Keratinocyte (primary cell): ENCODE measurements around the gene CDON. TPM values are rescaled to one million over a fixed set of nuclear protein-coding genes. Genes with fewer than 3 reads are reported as not detected.

ENCODE experiments used
- DNase-seq: peaks from one replicate; pipeline ENCODE4 v3.0.0-alpha.2; 2011; ENCODE audit warnings: low read depth, missing footprints, low spot score
- FAIRE-seq: peaks from 2 replicates; lab custom pipeline; 2011; peaks lifted over from hg19 to GRCh38; lab: Jason Lieb, UNC
- H2AFZ ChIP-seq: 2 replicates; pipeline ENCODE4 v1.6.0; 2012; ENCODE audit warnings: low read length, control low read depth, inconsistent platforms; ENCODE audit not compliant: control insufficient read depth
- H3K27ac ChIP-seq: 2 replicates; pipeline ENCODE4 v1.5.1; 2011; ENCODE audit warnings: low read length; ENCODE audit not compliant: control insufficient read depth, insufficient read depth
- H3K27me3 ChIP-seq: 3 replicates; pipeline ENCODE4 v1.6.0; 2011; ENCODE audit warnings: low read length; ENCODE audit not compliant: control insufficient read depth, insufficient read depth; ENCODE audit errors: extremely low read depth
- H3K36me3 ChIP-seq, 2 experiments: 2 replicates in 1 of 2; 3 replicates in 1 of 2; pipeline ENCODE4 v1.5.1; 2011; ENCODE audit warnings: low read length in 2 of 2, mild to moderate bottlenecking in 1 of 2; ENCODE audit not compliant: control insufficient read depth in 2 of 2, insufficient read depth in 2 of 2; ENCODE audit errors: extremely low read depth in 1 of 2
- H3K4me1 ChIP-seq: 3 replicates; pipeline ENCODE4 v1.5.1; 2011; ENCODE audit warnings: low read length; ENCODE audit not compliant: control insufficient read depth, insufficient read depth; ENCODE audit errors: extremely low read depth
- H3K4me2 ChIP-seq: 3 replicates; pipeline ENCODE4 v1.6.0; 2011; ENCODE audit warnings: low read depth, low read length; ENCODE audit not compliant: control insufficient read depth, insufficient read depth; ENCODE audit errors: extremely low read depth
- H3K4me3 ChIP-seq, 3 experiments: fragments of 200-600 bp in 1 of 3; sonication (generic) in 1 of 3; 2 replicates in 2 of 3; 3 replicates in 1 of 3; pipeline ENCODE4 v1.5.1; 2011 to 2016; ENCODE audit warnings: low read length in 3 of 3, mild to moderate bottlenecking in 3 of 3, control low read depth in 2 of 3, inconsistent platforms in 1 of 3, low read depth in 1 of 3, mixed read lengths in 1 of 3, mixed run types in 1 of 3, moderate library complexity in 1 of 3; ENCODE audit not compliant: control insufficient read depth in 2 of 3, insufficient read depth in 2 of 3; ENCODE audit errors: extremely low read depth in 1 of 3
- H3K79me2 ChIP-seq: 2 replicates; pipeline ENCODE4 v1.6.0; 2012; ENCODE audit warnings: low read length; ENCODE audit not compliant: control insufficient read depth, insufficient read depth
- H3K9ac ChIP-seq: 3 replicates; pipeline ENCODE4 v1.6.0; 2011; ENCODE audit warnings: low read length; ENCODE audit not compliant: control insufficient read depth, insufficient read depth; ENCODE audit errors: extremely low read depth
- H3K9me1 ChIP-seq: 3 replicates; pipeline ENCODE4 v1.6.0; 2011; ENCODE audit warnings: low read length; ENCODE audit not compliant: control insufficient read depth, insufficient read depth; ENCODE audit errors: extremely low read depth
- H3K9me3 ChIP-seq: 2 replicates; pipeline ENCODE4 v1.5.1; 2012; ENCODE audit warnings: low read depth, low read length; ENCODE audit not compliant: control insufficient read depth
- H4K20me1 ChIP-seq: 3 replicates; pipeline ENCODE4 v1.6.0; 2011; ENCODE audit warnings: low read length; ENCODE audit not compliant: control insufficient read depth, insufficient read depth; ENCODE audit errors: extremely low read depth
- EZH2 ChIP-seq: IDR thresholded peaks from one replicate; pipeline ENCODE4 v1.6.1; 2012; ENCODE audit warnings: inconsistent platforms, mild to moderate bottlenecking, low read length, moderate library complexity
- dilution Hi-C: fragments of 300-500 bp; cut with MboI; formaldehyde crosslinking; loops from one replicate; pipeline ENCODE4 v1.7.0; 2020; ENCODE audit warnings: low sequenced_read_pairs; ENCODE audit not compliant: extremely low pct_ligation_motif_present
- polyA plus RNA-seq, 5 experiments: library from polyadenylated mRNA; depleted of rRNA in 3 of 5; stranded (reverse) in 3 of 5; stranded (forward) in 1 of 5; unstranded in 1 of 5; fragments of >200 nt; gene quantifications; 1 replicate in 1 of 5; 2 replicates in 3 of 5; 3 replicates in 1 of 5; pipeline versions ENCODE4 v1.2.1 to v1.2.3, GENCODE V29; 2011 to 2012; ENCODE audit warnings: missing spikeins in 2 of 5, low read depth in 1 of 5, low replicate concordance in 1 of 5
- TF ChIP-seq, protein P1 (sequence below), 3 experiments: IDR thresholded peaks in 1 of 3; conservative IDR thresholded peaks in 1 of 3; optimal IDR thresholded peaks in 1 of 3; 2 replicates in 2 of 3; 3 replicates in 1 of 3; pipeline versions ENCODE3 to v1.5.1; 2011; ENCODE audit warnings: low read length in 3 of 3, mild to moderate bottlenecking in 3 of 3, moderate library complexity in 2 of 3, control low read depth in 1 of 3, inconsistent platforms in 1 of 3; ENCODE audit not compliant: insufficient read depth in 2 of 3; ENCODE audit errors: extremely low read depth in 1 of 3

Gene CDON
- polyA plus RNA-seq, 1 donor (not counting 4 experiments of a cell fraction or from before 2014, with no cell fraction given) = 1.0 TPM

DNA sequence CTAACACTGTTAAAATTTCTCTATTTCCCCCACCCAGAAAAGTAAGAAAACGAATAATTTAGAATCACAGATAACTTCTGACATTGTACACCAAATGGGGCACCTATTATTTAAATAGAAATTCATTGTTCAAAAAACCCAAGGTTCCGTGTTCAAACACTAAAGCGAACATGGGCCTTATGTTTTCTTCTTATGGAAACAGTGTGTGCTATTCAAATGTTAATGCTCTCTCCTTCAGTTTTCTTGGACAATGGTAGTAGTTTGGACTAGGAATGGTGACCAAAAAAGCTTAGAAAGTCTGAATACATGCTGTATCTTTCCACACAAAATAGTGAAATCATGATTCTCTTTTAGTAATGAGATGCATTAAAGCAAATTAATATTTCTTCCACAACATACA lies 83.2 kb downstream of the CDON start:
- peaks cover 11% of the 10 kb centered on the region for H3K4me1 ChIP-seq
- H3K27me3 ChIP-seq = no peaks in the 10 kb centered on the region
- H3K79me2 ChIP-seq = no peaks in the 10 kb centered on the region
- dilution Hi-C loops = no loop called here
- no peaks in the 10 kb centered on the region for H3K9me1 ChIP-seq
- H3K9ac ChIP-seq = no peak overlapping the region
- no peaks in the 10 kb centered on the region for H3K36me3 ChIP-seq
- H4K20me1 ChIP-seq = no peaks in the 10 kb centered on the region
- DNase-seq (no peak), FAIRE-seq (no peak)
- no peak overlapping the region for H3K27ac ChIP-seq
- H3K4me3 ChIP-seq = no peak overlapping the region
- no peaks in the 10 kb centered on the region for H3K9me3 ChIP-seq
- no peak overlapping the region for H3K4me2 ChIP-seq
- no peak for TF ChIP-seq EZH2
- TF ChIP-seq, protein P1, sequence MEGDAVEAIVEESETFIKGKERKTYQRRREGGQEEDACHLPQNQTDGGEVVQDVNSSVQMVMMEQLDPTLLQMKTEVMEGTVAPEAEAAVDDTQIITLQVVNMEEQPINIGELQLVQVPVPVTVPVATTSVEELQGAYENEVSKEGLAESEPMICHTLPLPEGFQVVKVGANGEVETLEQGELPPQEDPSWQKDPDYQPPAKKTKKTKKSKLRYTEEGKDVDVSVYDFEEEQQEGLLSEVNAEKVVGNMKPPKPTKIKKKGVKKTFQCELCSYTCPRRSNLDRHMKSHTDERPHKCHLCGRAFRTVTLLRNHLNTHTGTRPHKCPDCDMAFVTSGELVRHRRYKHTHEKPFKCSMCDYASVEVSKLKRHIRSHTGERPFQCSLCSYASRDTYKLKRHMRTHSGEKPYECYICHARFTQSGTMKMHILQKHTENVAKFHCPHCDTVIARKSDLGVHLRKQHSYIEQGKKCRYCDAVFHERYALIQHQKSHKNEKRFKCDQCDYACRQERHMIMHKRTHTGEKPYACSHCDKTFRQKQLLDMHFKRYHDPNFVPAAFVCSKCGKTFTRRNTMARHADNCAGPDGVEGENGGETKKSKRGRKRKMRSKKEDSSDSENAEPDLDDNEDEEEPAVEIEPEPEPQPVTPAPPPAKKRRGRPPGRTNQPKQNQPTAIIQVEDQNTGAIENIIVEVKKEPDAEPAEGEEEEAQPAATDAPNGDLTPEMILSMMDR (optimal IDR thresholded peaks at IDR 0.05 in 1 of 3, IDR thresholded peaks at IDR 0.05 in 1 of 3, conservative IDR thresholded peaks at IDR 0.05 in 1 of 3; ENCODE audit: extremely low read depth in 1 of 3, insufficient read depth in 2 of 3, low read length in 3 of 3) = no peak
- H2AFZ ChIP-seq = no peak overlapping the region

DNA sequence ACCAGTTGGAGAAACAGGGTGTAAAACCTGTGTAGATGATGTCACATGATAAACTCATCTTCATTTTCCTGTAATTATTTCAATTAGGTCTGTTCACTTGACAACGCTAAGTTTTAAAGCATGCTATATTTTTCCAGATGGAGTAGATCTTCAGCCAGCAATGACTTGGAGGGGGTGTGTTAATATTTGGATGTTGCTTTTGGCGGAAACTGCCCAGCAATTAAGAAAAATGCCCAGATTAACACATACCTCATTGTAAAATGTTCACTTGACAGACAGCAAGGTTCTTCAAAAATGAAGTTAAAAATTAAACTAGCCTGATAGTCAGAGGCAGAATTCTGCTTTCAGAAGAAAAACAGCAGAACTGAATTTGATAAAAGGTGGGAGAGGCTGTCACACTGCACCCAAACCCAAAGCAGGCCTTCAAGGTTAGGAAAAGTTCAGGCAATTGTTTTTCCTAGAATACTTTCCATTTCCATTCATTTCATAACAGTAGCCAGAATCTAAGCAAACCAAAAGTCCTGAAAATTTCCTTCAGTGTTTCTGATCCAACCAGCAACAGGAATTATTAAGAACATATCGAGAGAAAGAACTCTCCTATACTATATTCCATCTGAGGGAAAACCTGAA lies 83.8 kb downstream of the CDON start:
- Histone ChIP-seq H3K27ac (no peak overlapping the region), H3K9me3 (no peaks in the 10 kb centered on the region), H3K27me3 (no peaks in the 10 kb centered on the region), H3K4me1 (peaks cover 11% of the 10 kb centered on the region), H3K9ac (no peak overlapping the region), H3K36me3 (no peaks in the 10 kb centered on the region), H3K4me2 (no peak overlapping the region), H4K20me1 (no peaks in the 10 kb centered on the region), H3K4me3 (no peak overlapping the region), H3K79me2 (no peaks in the 10 kb centered on the region), H3K9me1 (no peaks in the 10 kb centered on the region), H2AFZ (no peak overlapping the region)
- no peak for TF ChIP-seq EZH2
- TF ChIP-seq, protein P1 (optimal IDR thresholded peaks at IDR 0.05 in 1 of 3, IDR thresholded peaks at IDR 0.05 in 1 of 3, conservative IDR thresholded peaks at IDR 0.05 in 1 of 3; ENCODE audit: extremely low read depth in 1 of 3, insufficient read depth in 2 of 3, low read length in 3 of 3) = no peak
- DNase-seq (no peak), FAIRE-seq (no peak)
- dilution Hi-C loops = no loop called here
